T47D (cell line): ENCODE results near the gene PCAT7.
"Not testable (repeated sequence)": the region's sequence is repeated elsewhere in the genome, so short reads cannot be mapped to it uniquely, and the experiment has no call there.

ENCODE experiments used
- DNase-seq, 2 experiments: peaks; one replicate each; pipeline versions ENCODE4 v3.0.0 to v3.0.0-alpha.2; 2011 to 2012; ENCODE audit warnings: low read depth in 1 of 2, low spot score in 1 of 2
- JUND ChIP-seq: IDR thresholded peaks from 2 replicates; pipeline ENCODE4 v1.6.1; 2012; ENCODE audit warnings: low read depth
- in situ Hi-C: cut with HindIII; loops from 2 replicates; pipeline ENCODE4 v1.10.0; 2016; ENCODE audit warnings: low sequenced_read_pairs, low pct_unique_long_range_greater_than_20kb

PCAT7 gene

GRCh38 chr9:94533601-94534000 is 21.3 kb upstream of the PCAT7 start:
- no peak for DNase-seq
- in situ Hi-C loops = no loop called here
- no peak for TF ChIP-seq JUND

GRCh38 chr9:94534901-94535300 is 20.0 kb upstream of the PCAT7 start:
- in situ Hi-C loops = no loop called here
- DNase-seq = no peak
- no peak for TF ChIP-seq JUND

GRCh38 chr9:94538908-94539307 is 16.0 kb upstream of the PCAT7 start:
- no peak for TF ChIP-seq JUND
- in situ Hi-C loops = no loop called here
- no peak for DNase-seq

- in situ Hi-C loops, DNase-seq: not testable (repeated sequence)
These were observed 10.5 kb upstream of the PCAT7 start for GRCh38 chr9:94544335-94544734.

GRCh38 chr9:94545940-94546339 is 8.9 kb upstream of the PCAT7 start:
- DNase-seq = no peak
- in situ Hi-C loops = no loop called here
- no peak for TF ChIP-seq JUND

- TF ChIP-seq JUND = no peak
- in situ Hi-C loops = no loop called here
- peak in 1 of 2 experiments; percentile 52 for DNase-seq
These were observed 1.6 kb upstream of the PCAT7 start for GRCh38 chr9:94553029-94553938.

GRCh38 chr9:94554078-94554438 is 825 bp upstream of the PCAT7 start:
- DNase-seq = peak in 1 of 2 experiments; percentile 10
- no peak for TF ChIP-seq JUND
- in situ Hi-C loops = no loop called here

GRCh38 chr9:94557376-94557775 is 2.5 kb downstream of the PCAT7 start:
- in situ Hi-C loops = no loop called here

GRCh38 chr9:94560237-94560636 is 5.4 kb downstream of the PCAT7 start:
- DNase-seq = no peak
- in situ Hi-C loops = no loop called here
- no peak for TF ChIP-seq JUND

More at GRCh38 chr9:94557376-94557775, 2.5 kb downstream of the PCAT7 start:
- no peak for DNase-seq
- no peak for TF ChIP-seq JUND

- in situ Hi-C loops = no loop called here
- DNase-seq = peak in 1 of 2 experiments; percentile 13
- no peak for TF ChIP-seq JUND
These were observed 8.7 kb downstream of the PCAT7 start for GRCh38 chr9:94563548-94563947.

- DNase-seq, in situ Hi-C loops: not testable (repeated sequence)
These were observed 9.4 kb downstream of the PCAT7 start for GRCh38 chr9:94564279-94564678.

- in situ Hi-C loops = no loop called here
- DNase-seq = no peak
- TF ChIP-seq JUND = no peak
These were observed 11.7 kb downstream of the PCAT7 start for GRCh38 chr9:94566550-94566949.

GRCh38 chr9:94567271-94567670 is 12.4 kb downstream of the PCAT7 start:
- in situ Hi-C loops = no loop called here
- TF ChIP-seq JUND = no peak
- no peak for DNase-seq

- DNase-seq = no peak
- in situ Hi-C loops = no loop called here
- no peak for TF ChIP-seq JUND
These were observed 13.5 kb downstream of the PCAT7 start for GRCh38 chr9:94568250-94568889.
